ENCODE data around the gene AMPH.

DNA sequence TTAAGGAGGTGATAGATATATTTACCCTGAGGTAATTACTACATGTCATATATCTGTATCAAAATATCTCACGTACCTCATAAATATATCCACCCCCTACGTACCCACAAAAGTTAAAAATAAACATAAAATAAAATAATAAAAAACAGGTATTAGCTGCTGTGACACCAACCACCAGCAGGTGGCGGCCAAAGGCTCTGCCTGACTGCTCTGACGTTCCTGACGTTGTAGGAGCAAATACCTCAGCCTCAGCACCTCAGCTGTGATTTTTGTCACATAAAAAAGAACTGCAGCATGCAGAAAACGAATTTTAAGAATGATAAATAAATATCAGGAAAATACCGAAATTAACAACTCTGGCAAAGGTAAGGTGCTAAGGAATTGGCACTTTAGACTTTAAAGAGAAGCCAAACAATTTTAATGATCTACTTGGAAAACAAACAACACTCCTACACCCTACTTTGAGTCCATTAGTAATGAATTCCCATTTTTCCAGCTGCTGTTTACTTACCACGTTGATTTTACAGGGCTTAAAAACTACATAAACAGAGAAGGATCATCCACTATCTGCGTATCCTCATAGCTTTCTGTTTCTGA lies 232.3 kb downstream of the AMPH start:
- TF ChIP-seq, protein P1, sequence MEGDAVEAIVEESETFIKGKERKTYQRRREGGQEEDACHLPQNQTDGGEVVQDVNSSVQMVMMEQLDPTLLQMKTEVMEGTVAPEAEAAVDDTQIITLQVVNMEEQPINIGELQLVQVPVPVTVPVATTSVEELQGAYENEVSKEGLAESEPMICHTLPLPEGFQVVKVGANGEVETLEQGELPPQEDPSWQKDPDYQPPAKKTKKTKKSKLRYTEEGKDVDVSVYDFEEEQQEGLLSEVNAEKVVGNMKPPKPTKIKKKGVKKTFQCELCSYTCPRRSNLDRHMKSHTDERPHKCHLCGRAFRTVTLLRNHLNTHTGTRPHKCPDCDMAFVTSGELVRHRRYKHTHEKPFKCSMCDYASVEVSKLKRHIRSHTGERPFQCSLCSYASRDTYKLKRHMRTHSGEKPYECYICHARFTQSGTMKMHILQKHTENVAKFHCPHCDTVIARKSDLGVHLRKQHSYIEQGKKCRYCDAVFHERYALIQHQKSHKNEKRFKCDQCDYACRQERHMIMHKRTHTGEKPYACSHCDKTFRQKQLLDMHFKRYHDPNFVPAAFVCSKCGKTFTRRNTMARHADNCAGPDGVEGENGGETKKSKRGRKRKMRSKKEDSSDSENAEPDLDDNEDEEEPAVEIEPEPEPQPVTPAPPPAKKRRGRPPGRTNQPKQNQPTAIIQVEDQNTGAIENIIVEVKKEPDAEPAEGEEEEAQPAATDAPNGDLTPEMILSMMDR (IDR thresholded peaks at IDR 0.05; ENCODE audit: insufficient read depth, low read length), result peak; percentile 75
- TF ChIP-seq POLR2AphosphoS5 (IDR thresholded peaks at IDR 0.05; ENCODE audit: low read depth), result no peak

Measured in HL-60 (cell line).